WTC11 (cell line): Measurements from ENCODE around the gene PRRT4. TPM values are rescaled to one million over a fixed set of nuclear protein-coding genes. Genes with fewer than 3 reads are reported as not detected.

ENCODE experiments used
- ATAC-seq: fragments of 200-7000 bp; cut with Tn5 transposase; 2 replicates; pipeline ENCODE4 v1.10.0; 2021; ENCODE audit warnings: mild to moderate bottlenecking, moderate library complexity
- CTCF ChIA-PET: fragments of 300-600 bp; sonication (Branson Sonifier 250); formaldehyde crosslinking; loops from one replicate; lab custom pipeline; 2021; ENCODE audit warnings: antibody characterized with exemption; lab: Charles Lee
- POLR2A ChIA-PET: fragments of 350-600 bp; sonication (Branson Sonifier 250); formaldehyde crosslinking; loops from one replicate; lab custom pipeline; 2021; ENCODE audit warnings: antibody characterized with exemption; lab: Charles Lee
- DNase-seq: peaks from one replicate; pipeline ENCODE4 v3.0.0; 2021; ENCODE audit warnings: low spot score
- H3K27ac Mint-ChIP-seq: 2 replicates; pipeline ENCODE4 v1.8.0; 2021; ENCODE audit warnings: mixed read lengths
- H3K27me3 Mint-ChIP-seq: 2 replicates; pipeline ENCODE4 v1.8.0; 2021; ENCODE audit warnings: low read depth, mild to moderate bottlenecking, moderate library complexity, mixed read lengths
- H3K36me3 Mint-ChIP-seq: 2 replicates; pipeline ENCODE4 v1.8.0; 2021; ENCODE audit warnings: mixed read lengths
- H3K4me1 Mint-ChIP-seq: 2 replicates; pipeline ENCODE4 v1.8.0; 2022; ENCODE audit warnings: mixed read lengths
- H3K4me3 Mint-ChIP-seq: 2 replicates; pipeline ENCODE4 v1.8.0; 2021; ENCODE audit warnings: mild to moderate bottlenecking, moderate library complexity, mixed read lengths
- H3K9me3 Mint-ChIP-seq: 2 replicates; pipeline ENCODE4 v1.8.0; 2021; ENCODE audit warnings: mixed read lengths
- ESRRA ChIP-seq: sonication (generic); formaldehyde crosslinking; IDR thresholded peaks from 2 replicates; pipeline ENCODE4 v1.8.1; 2022; ENCODE audit warnings: mild to moderate bottlenecking, missing genetic modification reagents, borderline replicate concordance
- KAT7 ChIP-seq: sonication (generic); formaldehyde crosslinking; IDR thresholded peaks from 2 replicates; pipeline ENCODE4 v1.8.1; 2023; ENCODE audit warnings: missing genetic modification reagents, mild to moderate bottlenecking, borderline replicate concordance
- NR2C2 ChIP-seq: sonication (generic); formaldehyde crosslinking; IDR thresholded peaks from 2 replicates; pipeline ENCODE4 v1.8.0; 2022; ENCODE audit warnings: mild to moderate bottlenecking, missing genetic modification reagents
- OVOL2 ChIP-seq: fragments of 250-450 bp; sonication (Bioruptor Pico); IDR thresholded peaks from 2 replicates; pipeline ENCODE4 v1.9.0; 2021; ENCODE audit warnings: mild to moderate bottlenecking, borderline replicate concordance
- PRRX2 ChIP-seq: fragments of 250-450 bp; sonication (Bioruptor Pico); IDR thresholded peaks from 2 replicates; pipeline ENCODE4 v1.8.0; 2021; ENCODE audit warnings: mild to moderate bottlenecking
- SMAD3 ChIP-seq: sonication (generic); formaldehyde crosslinking; IDR thresholded peaks from 2 replicates; pipeline ENCODE4 v1.8.0; 2022; ENCODE audit warnings: missing genetic modification reagents, mild to moderate bottlenecking, borderline replicate concordance
- SOX15 ChIP-seq: fragments of 250-450 bp; sonication (Bioruptor Pico); IDR thresholded peaks from 2 replicates; pipeline ENCODE4 v1.9.0; 2021; ENCODE audit warnings: mild to moderate bottlenecking
- ZBTB21 ChIP-seq: sonication (generic); formaldehyde crosslinking; IDR thresholded peaks from 2 replicates; pipeline ENCODE4 v1.8.1; 2023; ENCODE audit warnings: mild to moderate bottlenecking, missing genetic modification reagents, borderline replicate concordance
- ZNF416 ChIP-seq: fragments of 250-450 bp; sonication (Bioruptor Pico); IDR thresholded peaks from 2 replicates; pipeline ENCODE4 v1.9.0; 2021; ENCODE audit warnings: mild to moderate bottlenecking, inconsistent platforms
- ZNF423 ChIP-seq: fragments of 250-450 bp; sonication (Bioruptor Pico); IDR thresholded peaks from 2 replicates; pipeline ENCODE4 v2.1.2; 2022; ENCODE audit warnings: mild to moderate bottlenecking, moderate library complexity
- ZNF532 ChIP-seq: fragments of 250-450 bp; sonication (Bioruptor Pico); IDR thresholded peaks from 2 replicates; pipeline ENCODE4 v1.9.0; 2021; ENCODE audit warnings: mild to moderate bottlenecking, borderline replicate concordance
- ZNF671 ChIP-seq: fragments of 250-450 bp; sonication (Bioruptor Pico); IDR thresholded peaks from 2 replicates; pipeline ENCODE4 v1.8.0; 2021; ENCODE audit warnings: mild to moderate bottlenecking
- total RNA-seq: library from RNA; stranded (reverse); gene quantifications from 3 replicates; pipeline ENCODE4 v1.2.3, GENCODE V29; 2021
- TF ChIP-seq, protein P1 (sequence below): sonication (generic); formaldehyde crosslinking; IDR thresholded peaks from 2 replicates; pipeline ENCODE4 v1.8.0; 2023; ENCODE audit warnings: missing genetic modification reagents, mild to moderate bottlenecking, borderline replicate concordance
- TF ChIP-seq, protein P2 (sequence below): sonication (generic); formaldehyde crosslinking; IDR thresholded peaks from 2 replicates; pipeline ENCODE4 v1.8.1; 2023; ENCODE audit warnings: mild to moderate bottlenecking, missing genetic modification reagents
- TF ChIP-seq, protein P3 (sequence below): sonication (generic); formaldehyde crosslinking; IDR thresholded peaks from 2 replicates; pipeline ENCODE4 v1.8.0; 2022; ENCODE audit warnings: mild to moderate bottlenecking, missing genetic modification reagents
- TF ChIP-seq, protein P4 (sequence below): fragments of 250-450 bp; sonication (Bioruptor Pico); IDR thresholded peaks from 2 replicates; pipeline ENCODE4 v1.8.0; 2021; ENCODE audit warnings: mild to moderate bottlenecking
- TF ChIP-seq, protein P5 (sequence below): fragments of 250-450 bp; sonication (Bioruptor Pico); IDR thresholded peaks from 2 replicates; pipeline ENCODE4 v1.9.0; 2021; ENCODE audit warnings: moderate library complexity, mild to moderate bottlenecking, inconsistent platforms, borderline replicate concordance

The PRRT4 gene
- total RNA-seq, 1 experiment from 2014 or later: 1.2 TPM

DNA sequence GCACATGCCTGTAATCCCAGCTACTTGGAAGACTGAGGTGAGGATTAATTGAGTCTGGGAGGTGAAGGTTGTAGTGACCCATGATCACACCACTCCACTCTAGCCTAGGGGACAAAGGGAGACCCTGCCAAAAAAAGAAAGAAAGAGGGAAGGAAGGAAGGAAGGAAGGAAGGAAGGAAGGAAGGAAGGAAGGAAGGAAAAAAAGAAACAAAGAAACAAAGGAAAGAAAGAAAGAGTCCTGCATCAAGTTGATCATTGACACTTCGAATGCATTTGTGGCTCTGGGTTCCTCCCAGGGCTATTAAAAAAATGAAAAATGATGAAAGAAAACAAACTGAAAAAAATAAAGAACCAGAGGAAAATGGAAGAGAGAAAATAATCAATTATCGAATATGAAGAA lies 3.9 kb upstream of the PRRT4 start:
- ATAC-seq (no peak), DNase-seq (no peak)
- peaks cover 78% of the 10 kb centered on the region for H3K27me3 Mint-ChIP-seq
- ChIA-PET POLR2A (no interaction called here), CTCF (interaction anchor here (2.9 kb wide), 1 partner anchor 16 kb away, joined by 24 read pairs; no protein-coding TSS in a partner anchor)
- H3K9me3 Mint-ChIP-seq: no peaks in the 10 kb centered on the region
- no peak overlapping the region for H3K27ac Mint-ChIP-seq
- H3K4me1 Mint-ChIP-seq: peaks cover 10% of the 10 kb centered on the region
- no peaks in the 10 kb centered on the region for H3K36me3 Mint-ChIP-seq
- TF ChIP-seq ZBTB21 (CRISPR knock-in tag) (no peak), KAT7 (CRISPR knock-in tag) (no peak), NR2C2 (no peak), SOX15 (no peak), ZNF423 (CRISPR knock-in tag) (no peak), ZNF416 (no peak), OVOL2 (CRISPR knock-in tag) (no peak), ZNF671 (CRISPR knock-in tag) (no peak), SMAD3 (CRISPR knock-in tag) (no peak)
- TF ChIP-seq, protein P1, sequence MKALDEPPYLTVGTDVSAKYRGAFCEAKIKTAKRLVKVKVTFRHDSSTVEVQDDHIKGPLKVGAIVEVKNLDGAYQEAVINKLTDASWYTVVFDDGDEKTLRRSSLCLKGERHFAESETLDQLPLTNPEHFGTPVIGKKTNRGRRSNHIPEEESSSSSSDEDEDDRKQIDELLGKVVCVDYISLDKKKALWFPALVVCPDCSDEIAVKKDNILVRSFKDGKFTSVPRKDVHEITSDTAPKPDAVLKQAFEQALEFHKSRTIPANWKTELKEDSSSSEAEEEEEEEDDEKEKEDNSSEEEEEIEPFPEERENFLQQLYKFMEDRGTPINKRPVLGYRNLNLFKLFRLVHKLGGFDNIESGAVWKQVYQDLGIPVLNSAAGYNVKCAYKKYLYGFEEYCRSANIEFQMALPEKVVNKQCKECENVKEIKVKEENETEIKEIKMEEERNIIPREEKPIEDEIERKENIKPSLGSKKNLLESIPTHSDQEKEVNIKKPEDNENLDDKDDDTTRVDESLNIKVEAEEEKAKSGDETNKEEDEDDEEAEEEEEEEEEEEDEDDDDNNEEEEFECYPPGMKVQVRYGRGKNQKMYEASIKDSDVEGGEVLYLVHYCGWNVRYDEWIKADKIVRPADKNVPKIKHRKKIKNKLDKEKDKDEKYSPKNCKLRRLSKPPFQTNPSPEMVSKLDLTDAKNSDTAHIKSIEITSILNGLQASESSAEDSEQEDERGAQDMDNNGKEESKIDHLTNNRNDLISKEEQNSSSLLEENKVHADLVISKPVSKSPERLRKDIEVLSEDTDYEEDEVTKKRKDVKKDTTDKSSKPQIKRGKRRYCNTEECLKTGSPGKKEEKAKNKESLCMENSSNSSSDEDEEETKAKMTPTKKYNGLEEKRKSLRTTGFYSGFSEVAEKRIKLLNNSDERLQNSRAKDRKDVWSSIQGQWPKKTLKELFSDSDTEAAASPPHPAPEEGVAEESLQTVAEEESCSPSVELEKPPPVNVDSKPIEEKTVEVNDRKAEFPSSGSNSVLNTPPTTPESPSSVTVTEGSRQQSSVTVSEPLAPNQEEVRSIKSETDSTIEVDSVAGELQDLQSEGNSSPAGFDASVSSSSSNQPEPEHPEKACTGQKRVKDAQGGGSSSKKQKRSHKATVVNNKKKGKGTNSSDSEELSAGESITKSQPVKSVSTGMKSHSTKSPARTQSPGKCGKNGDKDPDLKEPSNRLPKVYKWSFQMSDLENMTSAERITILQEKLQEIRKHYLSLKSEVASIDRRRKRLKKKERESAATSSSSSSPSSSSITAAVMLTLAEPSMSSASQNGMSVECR (CRISPR knock-in tag): no peak
- no peak overlapping the region for H3K4me3 Mint-ChIP-seq

- peaks cover 86% of the 10 kb centered on the region for H3K27me3 Mint-ChIP-seq
- DNase-seq (no peak), ATAC-seq (no peak)
- peaks cover 19% of the 10 kb centered on the region for H3K4me1 Mint-ChIP-seq
- no peak overlapping the region for H3K27ac Mint-ChIP-seq
- H3K4me3 Mint-ChIP-seq: no peak overlapping the region
- no peaks in the 10 kb centered on the region for H3K9me3 Mint-ChIP-seq
- no peaks in the 10 kb centered on the region for H3K36me3 Mint-ChIP-seq
- TF ChIP-seq, protein P2, sequence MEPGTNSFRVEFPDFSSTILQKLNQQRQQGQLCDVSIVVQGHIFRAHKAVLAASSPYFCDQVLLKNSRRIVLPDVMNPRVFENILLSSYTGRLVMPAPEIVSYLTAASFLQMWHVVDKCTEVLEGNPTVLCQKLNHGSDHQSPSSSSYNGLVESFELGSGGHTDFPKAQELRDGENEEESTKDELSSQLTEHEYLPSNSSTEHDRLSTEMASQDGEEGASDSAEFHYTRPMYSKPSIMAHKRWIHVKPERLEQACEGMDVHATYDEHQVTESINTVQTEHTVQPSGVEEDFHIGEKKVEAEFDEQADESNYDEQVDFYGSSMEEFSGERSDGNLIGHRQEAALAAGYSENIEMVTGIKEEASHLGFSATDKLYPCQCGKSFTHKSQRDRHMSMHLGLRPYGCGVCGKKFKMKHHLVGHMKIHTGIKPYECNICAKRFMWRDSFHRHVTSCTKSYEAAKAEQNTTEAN (CRISPR knock-in tag): no peak
- no peak for TF ChIP-seq ESRRA (CRISPR knock-in tag)
- no peak for TF ChIP-seq PRRX2 (CRISPR knock-in tag)
- TF ChIP-seq, protein P3, sequence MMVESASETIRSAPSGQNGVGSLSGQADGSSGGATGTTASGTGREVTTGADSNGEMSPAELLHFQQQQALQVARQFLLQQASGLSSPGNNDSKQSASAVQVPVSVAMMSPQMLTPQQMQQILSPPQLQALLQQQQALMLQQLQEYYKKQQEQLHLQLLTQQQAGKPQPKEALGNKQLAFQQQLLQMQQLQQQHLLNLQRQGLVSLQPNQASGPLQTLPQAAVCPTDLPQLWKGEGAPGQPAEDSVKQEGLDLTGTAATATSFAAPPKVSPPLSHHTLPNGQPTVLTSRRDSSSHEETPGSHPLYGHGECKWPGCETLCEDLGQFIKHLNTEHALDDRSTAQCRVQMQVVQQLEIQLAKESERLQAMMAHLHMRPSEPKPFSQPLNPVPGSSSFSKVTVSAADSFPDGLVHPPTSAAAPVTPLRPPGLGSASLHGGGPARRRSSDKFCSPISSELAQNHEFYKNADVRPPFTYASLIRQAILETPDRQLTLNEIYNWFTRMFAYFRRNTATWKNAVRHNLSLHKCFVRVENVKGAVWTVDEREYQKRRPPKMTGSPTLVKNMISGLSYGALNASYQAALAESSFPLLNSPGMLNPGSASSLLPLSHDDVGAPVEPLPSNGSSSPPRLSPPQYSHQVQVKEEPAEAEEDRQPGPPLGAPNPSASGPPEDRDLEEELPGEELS: no peak
- TF ChIP-seq, protein P4, sequence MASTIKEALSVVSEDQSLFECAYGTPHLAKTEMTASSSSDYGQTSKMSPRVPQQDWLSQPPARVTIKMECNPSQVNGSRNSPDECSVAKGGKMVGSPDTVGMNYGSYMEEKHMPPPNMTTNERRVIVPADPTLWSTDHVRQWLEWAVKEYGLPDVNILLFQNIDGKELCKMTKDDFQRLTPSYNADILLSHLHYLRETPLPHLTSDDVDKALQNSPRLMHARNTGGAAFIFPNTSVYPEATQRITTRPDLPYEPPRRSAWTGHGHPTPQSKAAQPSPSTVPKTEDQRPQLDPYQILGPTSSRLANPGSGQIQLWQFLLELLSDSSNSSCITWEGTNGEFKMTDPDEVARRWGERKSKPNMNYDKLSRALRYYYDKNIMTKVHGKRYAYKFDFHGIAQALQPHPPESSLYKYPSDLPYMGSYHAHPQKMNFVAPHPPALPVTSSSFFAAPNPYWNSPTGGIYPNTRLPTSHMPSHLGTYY: no peak
- no peak for TF ChIP-seq ZNF532 (CRISPR knock-in tag)
- no peak for TF ChIP-seq SMAD3 (CRISPR knock-in tag)
- TF ChIP-seq, protein P5, sequence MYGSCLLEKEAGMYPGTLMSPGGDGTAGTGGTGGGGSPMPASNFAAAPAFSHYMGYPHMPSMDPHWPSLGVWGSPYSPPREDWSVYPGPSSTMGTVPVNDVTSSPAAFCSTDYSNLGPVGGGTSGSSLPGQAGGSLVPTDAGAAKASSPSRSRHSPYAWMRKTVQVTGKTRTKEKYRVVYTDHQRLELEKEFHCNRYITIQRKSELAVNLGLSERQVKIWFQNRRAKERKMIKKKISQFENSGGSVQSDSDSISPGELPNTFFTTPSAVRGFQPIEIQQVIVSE (CRISPR knock-in tag): no peak
- ChIA-PET CTCF (interaction anchor here (1.0 kb wide), 1 partner anchor 23 kb away, joined by 4 read pairs; no protein-coding TSS in a partner anchor), POLR2A (no interaction called here)
Observed at GRCh38 chr7:128364166-128364870, 2.8 kb upstream of the PRRT4 start.
